Activated CD8-positive, alpha-beta memory T cell treated with anti-CD3 and anti-CD28 coated beads, Interleukin-2, amount 50 U/mL, for 24 hours (primary cell): ENCODE data around the gene TMCC3.
"Not testable (repeated sequence)": the region's sequence is repeated elsewhere in the genome, so short reads cannot be mapped to it uniquely, and the experiment has no call there.

Experiments used
- DNase-seq: peaks from one replicate; pipeline ENCODE4 v3.0.0-alpha.2; 2020; ENCODE audit errors: extremely low read depth

Gene TMCC3, protein sequence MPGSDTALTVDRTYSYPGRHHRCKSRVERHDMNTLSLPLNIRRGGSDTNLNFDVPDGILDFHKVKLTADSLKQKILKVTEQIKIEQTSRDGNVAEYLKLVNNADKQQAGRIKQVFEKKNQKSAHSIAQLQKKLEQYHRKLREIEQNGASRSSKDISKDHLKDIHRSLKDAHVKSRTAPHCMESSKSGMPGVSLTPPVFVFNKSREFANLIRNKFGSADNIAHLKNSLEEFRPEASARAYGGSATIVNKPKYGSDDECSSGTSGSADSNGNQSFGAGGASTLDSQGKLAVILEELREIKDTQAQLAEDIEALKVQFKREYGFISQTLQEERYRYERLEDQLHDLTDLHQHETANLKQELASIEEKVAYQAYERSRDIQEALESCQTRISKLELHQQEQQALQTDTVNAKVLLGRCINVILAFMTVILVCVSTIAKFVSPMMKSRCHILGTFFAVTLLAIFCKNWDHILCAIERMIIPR

GRCh38 chr12:94650143-94651056, at the start of gene TMCC3:
TSS of gene TMCC3 (minus strand) at chr12:94650557. CDS start at chr12:94650430, 127 bp downstream.
- no peak for DNase-seq

DNA sequence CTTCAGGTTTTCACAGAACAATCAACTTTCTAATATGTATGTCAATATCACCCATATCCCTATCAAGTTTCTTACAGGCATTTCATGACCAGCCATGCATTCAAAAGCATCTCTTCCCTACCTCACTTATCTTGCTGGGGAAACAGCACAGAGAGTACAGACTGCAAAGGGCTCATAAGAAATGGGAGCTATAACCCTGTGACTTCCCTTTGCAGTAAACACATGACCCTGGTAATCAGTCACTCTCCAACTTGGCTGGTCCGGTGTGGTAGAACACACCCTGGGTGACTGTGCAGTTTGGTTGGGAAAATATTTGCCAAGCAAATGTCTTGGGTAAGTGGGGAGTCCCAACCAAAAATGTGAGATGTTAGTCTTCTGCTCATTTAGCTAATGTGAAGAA, 49.4 kb upstream of the TMCC3 start:
- DNase-seq = no peak

DNA sequence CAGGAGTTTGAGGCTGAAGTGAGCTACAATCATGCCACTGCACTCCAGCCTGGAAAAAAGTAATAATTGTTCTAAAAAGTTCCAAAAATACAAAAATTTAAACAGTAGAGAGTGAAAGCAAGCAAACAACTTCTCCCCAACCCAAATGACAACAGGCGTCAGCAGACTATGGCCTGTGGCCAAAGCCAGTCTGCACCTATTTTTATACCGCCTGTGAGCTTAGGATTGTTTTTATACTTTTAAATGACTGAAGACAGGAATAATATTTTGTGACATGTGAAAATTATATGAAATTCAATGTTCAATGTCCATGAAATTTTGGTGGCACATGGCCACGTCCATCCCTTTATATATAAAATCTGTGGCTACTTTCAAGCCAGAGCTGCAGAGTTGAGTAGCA, 48.2 kb upstream of the TMCC3 start:
- no peak for DNase-seq

GRCh38 chr12:94697631-94698030, 47.3 kb upstream of the TMCC3 start:
- no peak for DNase-seq

DNA sequence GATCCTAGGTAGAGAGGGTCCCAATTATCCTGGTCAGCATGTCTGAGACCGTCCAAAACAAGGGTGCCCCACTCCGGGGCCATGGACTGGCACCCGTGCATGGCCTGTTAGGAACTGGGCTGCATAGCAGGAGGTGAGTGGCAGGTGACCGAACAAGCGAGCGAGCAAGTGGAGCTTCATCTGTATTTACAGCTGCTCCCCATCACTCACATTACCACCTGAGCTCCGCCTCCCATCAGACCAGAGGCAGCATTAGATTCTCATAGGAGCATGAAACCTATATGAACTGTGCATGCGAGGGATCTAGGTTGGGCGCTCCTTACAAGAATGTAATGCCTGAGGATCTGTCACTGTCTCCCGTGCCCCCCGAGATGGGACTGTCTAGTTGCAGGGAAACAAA, 44.4 kb upstream of the TMCC3 start:
- DNase-seq = no peak

GRCh38 chr12:94692826-94693225, 42.5 kb upstream of the TMCC3 start:
- not testable (repeated sequence) for DNase-seq

- DNase-seq = no peak
Observed at GRCh38 chr12:94690198-94690771, 39.9 kb upstream of the TMCC3 start.

DNA sequence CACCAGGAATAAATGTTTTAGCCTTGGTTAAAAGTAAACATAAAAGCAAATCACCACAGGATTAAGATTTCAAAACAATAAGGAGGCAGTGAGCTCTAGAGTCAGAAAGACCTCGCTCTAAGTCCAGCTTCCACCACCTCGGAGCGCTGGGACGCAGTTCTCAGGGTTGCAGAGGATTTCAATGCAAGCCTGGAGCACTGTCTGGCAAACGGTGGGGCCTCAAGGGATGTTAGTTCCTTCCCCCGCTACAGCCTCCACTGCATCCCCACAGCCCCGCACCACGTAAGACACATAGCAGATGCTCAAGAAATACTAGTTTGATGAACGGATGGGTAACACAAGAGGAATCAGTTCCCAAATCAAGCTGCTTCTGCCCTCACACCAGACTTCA, 39.3 kb upstream of the TMCC3 start:
- DNase-seq = no peak

DNA sequence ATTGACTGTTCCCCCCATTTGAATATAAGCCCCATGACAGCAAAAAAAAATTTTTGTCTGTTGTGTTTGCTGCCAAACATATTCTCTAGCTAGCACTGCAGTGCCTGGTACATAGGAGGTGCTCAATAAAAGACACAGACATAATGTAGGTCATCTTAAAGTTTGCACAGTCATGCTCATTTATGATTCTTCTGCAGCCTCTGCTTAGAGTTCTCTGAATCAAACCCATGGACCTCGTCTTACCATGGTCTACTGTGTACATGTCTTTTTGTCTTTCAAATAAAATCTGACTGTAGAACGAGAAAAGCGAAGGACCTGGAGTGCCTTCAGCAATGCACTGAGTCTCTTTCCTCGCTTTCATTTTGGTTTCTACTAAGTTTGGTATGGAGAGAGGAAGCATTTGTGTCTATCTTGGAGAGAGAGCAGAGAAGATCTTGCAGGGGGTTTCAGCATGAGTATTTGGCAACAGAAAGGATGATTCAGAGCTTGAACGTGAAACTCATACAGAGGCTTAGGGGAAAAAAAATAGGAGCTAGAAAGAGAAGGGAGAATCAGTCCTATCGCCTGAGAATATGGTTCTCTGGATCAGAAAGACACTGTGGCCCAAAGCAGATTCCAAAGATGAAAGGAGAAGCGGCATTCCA, 38.8 kb upstream of the TMCC3 start:
- no peak for DNase-seq

- DNase-seq = no peak
Observed at GRCh38 chr12:94687891-94688290, 37.5 kb upstream of the TMCC3 start.

DNA sequence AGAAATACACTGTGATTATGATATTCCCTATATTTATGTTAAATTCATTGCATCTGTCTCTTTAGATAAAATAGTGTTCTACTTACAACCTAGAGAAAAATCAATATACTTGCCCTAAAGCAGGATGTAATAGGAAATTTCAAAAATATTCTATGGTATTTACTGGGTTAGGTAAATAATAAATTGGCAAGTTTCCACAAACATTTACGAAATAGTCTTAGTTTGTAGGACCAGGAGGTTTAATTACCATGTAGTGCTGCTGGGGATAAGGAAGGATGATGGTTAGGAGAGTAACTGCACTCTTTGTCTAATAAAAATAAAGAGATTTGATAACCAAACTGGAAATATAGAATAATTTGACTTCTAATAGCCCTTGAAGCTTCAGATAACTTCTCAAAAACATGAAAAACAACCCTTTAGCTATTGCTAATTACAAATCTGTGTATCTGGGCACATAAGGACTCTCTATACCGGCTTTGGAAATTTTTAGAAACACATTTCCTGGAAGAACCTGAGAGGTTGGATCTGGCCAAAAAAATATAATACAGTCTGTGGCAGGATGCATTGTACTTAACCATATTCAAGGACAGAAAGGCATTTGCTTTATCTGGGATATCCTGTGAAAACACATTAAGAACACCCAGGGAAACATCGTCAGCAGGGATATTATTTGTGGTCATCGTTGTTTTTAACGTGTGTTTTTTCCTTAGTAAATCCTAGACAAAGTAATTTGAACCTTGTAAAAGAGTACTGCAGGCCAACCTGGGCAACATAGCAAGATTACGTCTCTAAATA, 36.7 kb upstream of the TMCC3 start:
- no peak for DNase-seq

DNA sequence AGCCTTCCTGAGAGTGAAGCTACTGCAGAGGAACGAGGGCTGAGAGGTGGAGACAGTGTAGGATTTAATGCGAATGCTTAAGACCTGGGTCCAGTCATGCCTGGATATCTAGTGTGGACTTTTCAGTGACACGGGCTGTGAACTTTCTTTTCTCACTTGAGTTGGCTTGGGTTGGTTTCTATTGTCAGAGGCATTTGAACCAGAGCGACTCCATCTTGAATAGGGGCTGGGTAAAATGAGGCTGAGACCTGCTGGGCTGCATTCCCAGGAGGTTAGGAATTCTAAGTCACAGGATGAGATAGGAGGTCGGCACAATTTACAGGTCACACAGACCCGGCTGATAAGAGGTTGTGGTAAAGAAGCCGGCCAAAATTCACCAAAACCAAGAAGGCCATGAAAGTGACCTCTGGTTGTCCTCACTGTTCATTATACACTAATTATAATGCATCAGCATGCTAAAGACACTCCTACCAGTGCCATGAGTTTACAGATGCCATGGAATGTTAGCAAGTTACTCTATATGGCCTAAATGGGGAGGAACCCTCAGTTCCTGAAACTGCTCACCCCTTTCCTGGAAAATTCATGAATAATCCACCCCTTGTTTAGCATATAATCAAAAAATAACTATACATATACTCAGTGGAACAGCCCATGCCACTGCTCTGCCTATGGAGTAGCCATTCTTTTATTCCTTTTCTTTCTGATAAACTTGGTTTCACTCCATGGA, 34.2 kb upstream of the TMCC3 start:
- no peak for DNase-seq

- DNase-seq = no peak
Observed at GRCh38 chr12:94679554-94680195, 29.3 kb upstream of the TMCC3 start.

GRCh38 chr12:94678849-94679248, 28.5 kb upstream of the TMCC3 start:
- DNase-seq = no peak

GRCh38 chr12:94678379-94678778, 28.0 kb upstream of the TMCC3 start:
- DNase-seq = no peak

DNA sequence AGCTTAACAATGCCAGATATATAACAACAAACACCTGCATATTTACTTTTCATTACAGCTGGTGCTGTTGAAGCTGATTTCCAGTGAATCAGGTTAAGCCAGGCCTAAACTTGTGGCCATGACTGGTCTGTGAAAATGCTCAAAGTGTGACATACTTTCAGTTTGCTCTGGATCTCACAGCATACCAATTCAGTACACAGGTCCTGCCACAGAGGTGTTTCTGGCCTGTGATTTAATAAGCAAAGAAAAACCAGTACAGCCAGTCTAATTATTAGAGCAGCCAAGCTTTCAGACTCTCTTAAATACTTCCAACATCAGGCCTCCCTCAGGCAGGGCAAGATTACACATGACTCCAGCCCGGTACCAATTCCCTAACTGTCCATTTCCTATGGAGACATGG, 27.4 kb upstream of the TMCC3 start:
- no peak for DNase-seq

- DNase-seq = no peak
Observed at GRCh38 chr12:94676922-94677321, 26.6 kb upstream of the TMCC3 start.

DNA sequence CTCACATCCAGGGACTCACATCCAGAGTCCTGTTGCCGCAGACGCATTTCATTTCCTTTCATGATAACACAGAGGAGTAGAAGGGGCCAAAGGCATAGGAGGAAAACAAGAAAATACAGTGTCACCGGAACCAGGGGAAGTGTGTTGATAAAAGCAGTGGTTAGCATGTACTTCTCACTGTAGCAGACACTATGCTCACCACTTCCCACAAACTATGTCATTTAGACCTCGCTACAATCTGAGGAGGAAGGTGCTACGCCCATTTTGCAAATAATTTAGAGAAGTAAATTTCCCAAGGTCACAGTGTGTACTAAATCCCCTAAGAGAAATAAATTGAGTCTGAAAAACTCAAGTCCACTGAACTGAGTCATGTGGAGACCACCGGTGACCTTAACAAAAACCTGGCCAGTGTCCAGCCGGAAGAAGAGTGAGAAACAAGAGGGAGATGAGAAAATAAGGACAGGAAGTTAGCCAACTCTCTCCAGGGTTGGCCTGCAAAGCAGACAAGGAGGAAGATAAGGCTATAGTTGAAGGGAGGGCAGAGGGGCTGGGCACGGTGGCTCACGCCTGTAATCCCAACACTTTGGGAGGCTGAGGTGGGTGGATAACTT, 25.8 kb upstream of the TMCC3 start:
- DNase-seq = no peak

GRCh38 chr12:94674835-94675234, 24.5 kb upstream of the TMCC3 start:
- DNase-seq = no peak
